Putamen (tissue), 1 donor: Measurements from ENCODE around the gene SLC34A3.

Experiments used
- DNase-seq: peaks from one replicate; pipeline ENCODE4 v3.0.0-alpha.2; 2016; ENCODE audit warnings: low spot score

Gene SLC34A3

DNA sequence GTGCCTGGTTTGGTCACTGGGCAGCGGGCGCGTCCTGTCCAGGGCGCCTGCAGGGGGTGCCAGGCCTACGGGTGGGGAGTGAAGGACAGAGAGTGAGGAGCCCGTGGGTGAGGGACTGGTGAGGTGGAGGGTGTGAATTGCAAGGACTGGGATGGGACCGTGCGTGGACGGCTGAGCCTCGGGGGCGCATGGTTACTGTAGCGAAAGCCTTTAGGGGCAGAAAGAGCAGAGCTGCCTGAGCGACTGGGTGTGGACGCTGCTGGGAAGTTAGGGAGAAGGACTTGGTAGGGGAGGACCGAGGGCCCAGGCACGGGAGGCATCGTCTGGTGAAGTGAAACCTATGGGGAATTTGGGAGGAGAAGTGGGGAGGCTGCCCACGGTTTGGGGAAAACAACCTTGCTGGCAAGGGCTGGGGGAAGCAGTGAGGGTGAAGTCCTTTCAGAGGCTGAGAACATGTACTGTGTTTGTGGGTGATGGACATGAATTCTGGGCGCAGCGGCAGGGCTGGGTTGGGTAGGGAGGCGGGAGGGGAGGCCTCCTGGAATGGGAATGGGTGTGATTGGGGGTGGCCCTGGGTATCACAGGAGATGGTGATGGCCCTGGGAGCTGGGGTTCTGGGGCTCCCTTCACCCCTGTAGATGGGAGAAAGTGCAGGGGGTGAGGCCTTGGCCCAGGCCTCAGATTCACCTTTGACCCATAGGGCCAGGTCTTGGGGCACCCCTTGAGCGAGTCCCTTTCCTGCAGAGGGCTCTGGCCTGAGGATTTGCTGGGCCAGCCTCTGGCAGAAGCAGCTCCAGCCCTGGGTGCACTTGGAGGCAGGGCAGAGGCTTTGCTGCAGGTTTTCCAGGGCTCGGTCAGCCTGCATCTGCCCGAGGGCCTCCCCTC, 45.1 kb downstream of the SLC34A3 start:
- no peak for DNase-seq

DNA sequence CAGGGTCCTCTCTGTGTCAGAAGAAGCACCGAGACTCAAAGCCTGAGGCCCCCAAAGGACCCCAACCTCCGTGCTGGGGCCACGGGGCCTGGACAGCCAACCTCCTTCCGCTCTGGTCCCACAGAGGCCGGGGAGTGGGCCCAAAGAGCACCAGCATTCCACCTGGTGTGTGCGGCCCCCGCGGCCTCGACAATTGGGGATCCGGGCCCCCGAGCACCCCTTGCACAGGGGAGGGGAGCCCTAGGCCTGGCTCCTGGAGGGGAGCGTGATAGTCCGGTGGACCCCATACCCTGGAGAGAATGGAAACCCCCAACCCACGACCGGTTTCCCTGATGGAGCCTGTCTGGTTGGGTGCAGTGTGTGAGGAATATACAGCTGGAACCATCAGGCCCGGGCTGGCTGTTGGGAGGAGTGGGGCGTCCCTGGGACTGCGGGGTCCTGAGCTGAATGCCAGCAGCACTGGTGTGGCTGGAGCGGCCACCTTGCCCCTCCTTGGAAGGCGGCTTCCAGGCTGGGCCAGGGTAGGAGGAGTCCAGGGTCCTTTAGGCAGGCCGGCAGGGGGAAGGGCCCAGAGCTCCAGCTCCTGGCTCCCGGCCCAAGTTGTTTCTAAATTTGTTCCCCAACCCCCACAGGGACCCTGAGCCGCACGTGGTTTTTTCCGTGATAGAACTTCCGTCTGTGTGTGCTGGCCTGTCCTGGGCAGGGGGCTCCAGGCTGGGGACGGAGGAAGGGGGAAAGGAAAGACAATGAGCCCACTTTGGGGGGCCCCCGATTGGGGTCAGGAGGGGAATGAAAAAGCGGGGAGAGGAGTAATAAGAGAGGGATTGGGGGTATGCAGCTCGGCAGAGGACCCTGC, 46.0 kb downstream of the SLC34A3 start:
- no peak for DNase-seq

DNA sequence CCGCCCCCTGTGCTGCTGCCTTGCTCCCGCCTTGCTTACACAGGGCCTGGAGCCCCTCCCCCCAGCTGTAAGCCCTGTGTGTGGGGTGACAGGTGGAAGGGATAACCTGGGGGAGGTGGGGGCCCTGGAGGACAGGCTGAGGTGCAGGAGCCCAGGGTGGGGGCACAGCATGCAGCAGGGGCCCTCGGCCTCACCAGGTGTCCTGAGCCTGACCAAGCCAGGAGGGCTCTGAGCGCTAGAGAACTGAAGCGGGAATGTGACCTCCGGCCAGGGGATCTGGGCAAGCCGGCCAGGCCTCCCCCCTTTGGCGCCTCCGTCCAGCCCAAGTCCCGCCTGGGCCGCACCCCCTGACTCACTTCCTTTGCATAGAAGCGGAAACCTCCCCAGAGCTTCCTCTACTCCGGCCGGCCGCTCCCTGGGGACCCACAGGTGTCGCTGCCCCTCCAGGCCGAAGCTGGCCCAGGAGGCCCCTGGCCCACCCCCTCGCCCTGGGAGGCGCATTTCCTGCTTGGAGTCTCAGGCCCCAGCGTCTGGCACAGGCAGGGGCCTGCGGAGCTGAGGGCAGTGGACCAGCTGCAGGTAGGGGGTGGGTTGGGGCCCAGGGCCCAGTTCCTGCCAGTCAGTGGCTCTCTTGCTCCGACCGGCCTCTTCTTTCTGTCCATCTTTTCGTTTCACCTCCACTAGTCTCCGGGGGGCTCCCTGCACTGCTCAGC, 46.8 kb downstream of the SLC34A3 start, which contains the start of gene TOR4A:
Gene TOR4A (plus strand): TSS at position 398 of the 713 bp plus-strand sequence. CDS start 964 bp downstream, outside the sequence.
- DNase-seq: no peak

DNA sequence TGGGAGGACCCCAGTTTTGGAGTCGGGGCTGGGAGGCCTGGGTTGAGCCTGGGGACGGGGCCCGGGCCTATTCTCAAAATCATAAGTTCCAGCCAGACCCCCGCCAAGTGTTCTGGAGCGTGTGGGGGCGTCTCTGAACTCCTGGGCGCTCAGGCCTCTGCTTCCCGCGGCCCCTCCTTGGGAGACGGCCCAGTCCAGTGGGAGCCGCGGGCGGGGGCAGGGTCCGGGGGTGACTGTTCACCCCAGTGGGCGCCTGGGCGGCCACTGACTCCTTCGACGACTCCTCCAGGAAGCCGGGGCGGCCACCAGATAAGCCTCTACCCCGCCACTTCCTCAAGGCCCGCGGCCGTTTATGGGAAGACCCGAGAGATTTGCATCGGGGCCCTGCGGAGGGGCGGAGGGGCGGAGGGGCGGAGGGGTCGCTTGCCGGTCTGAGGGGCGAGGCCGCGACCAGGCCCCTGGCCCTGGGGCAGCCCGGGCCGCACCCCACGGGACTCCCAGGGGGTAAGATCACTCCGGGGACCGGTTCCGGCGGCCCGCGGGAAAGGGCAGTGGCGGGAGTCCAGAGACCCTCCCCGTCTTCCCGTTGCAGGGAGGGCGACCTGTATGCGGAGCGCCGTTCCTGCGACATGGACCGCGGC, 47.5 kb downstream of the SLC34A3 start:
- no peak for DNase-seq

DNA sequence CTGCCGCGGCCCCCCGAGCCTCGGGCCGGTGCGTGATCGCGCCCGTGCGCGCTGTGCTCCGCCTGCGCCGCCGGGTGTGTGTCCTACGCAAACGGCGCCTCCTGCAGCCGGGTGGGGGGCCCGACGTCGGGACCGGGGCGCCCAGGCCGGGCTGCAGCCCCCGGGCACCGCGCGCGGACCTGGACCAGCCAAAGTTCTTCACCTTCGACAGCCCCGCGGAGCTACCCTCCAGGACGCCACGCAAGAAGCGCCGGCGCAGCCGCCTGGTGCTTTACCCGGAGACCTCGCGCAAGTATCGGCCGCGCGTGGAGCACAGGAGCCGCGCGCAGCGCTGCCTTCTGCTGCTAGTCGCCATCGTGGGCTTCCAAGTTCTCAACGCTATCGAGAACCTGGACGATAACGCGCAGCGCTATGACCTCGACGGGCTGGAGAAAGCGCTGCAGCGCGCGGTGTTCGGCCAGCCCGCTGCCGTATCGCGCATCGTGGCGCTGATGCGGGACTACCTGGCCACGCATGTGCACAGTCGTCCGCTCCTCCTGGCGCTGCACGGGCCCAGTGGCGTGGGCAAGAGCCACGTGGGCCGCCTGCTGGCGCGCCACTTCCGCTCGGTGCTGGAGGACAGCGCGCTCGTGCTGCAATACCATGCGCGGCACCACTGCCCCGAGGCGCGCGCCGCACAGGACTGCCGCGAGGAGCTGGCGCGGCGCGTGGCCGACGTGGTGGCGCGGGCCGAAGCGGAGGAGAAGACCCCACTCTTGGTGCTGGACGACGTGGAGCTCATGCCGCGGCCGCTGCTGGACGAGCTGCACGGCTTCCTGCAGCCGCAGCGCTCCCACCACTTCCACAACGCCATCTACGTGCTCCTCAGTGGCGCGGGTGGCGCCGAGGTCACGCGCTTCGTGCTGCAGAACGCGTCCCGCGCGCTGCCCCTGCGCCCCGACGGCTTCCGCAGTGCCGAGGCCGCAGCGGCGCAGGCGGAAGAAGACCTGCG, 48.3 kb downstream of the SLC34A3 start:
- DNase-seq: no peak

DNA sequence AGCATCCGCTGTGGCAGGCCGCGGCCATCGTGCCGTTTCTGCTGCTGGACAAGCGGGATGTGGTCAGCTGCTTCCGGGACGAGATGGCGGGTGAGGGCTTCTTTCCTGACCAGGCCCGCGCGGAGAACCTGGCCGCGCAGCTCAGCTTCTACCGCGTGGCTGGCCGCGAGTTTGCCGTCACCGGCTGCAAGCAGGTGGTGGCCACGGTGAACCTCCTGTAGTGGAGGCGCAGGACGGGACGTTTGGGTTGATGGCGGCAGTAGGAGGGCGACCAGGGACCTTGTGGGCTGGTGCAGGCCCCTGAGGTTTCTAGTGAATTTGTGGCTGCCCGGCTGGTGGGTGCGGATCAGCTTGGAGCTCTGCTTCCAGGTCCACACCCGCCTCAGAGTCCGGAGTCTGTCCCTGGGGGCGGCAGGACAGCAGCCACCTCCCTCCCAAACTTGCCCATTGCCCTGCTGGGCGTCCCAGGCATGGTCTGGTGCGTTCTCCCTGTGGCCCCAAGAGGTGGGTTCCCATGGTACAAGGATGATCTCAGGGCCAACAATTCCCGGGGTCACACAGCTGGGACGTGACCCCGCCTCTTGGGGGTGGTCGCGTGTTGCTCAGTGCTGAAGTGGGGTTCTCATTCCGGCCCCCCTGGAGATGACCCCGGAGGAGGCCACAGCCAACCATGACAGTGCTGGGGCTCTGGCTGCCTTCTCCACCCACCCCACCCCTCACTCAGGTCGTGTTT, 49.2 kb downstream of the SLC34A3 start:
- DNase-seq: no peak

DNA sequence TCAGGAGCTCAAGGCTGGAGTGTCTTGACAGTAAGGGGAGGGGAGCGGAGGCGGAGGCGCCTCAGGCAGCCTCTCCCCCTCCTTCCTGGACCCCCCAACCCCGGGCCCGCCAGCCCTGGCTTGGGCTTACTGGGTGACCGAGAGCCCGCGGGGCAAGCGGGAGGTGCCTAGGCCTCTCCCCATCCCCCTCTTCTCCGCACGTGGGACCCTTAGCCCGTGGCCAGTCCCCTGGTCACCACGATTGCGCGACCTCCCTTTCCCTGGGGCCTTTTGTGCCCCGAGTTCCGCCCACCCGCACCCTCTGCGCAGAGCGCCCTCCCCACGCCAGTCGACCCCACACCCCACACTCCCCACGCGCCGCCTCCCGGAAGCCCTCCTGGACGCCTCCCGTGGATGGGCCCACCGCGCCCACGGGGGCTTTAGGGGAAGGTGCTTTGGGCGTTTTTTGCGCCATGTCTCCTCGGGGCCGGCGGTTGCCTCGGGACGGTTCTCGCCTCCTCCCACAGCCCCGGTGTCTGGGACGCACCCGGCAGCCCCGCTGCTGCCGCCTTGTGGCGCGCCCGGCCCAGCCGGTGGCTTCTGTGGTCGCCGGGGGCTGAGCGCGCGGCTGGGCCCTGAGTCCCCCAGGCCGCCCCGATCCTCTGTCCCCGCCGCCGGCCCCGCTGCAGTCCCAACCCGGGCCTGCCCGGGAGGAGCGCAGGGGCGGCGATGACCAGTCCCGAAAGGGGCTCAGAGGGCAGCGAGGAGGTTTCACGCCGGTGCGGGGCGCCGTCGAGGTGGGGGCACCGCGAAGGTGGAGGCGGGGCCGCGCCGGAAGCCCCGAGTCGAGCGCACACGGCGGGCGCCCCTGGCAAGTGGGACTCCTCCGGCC, 50.0 kb downstream of the SLC34A3 start:
- DNase-seq: no peak

DNA sequence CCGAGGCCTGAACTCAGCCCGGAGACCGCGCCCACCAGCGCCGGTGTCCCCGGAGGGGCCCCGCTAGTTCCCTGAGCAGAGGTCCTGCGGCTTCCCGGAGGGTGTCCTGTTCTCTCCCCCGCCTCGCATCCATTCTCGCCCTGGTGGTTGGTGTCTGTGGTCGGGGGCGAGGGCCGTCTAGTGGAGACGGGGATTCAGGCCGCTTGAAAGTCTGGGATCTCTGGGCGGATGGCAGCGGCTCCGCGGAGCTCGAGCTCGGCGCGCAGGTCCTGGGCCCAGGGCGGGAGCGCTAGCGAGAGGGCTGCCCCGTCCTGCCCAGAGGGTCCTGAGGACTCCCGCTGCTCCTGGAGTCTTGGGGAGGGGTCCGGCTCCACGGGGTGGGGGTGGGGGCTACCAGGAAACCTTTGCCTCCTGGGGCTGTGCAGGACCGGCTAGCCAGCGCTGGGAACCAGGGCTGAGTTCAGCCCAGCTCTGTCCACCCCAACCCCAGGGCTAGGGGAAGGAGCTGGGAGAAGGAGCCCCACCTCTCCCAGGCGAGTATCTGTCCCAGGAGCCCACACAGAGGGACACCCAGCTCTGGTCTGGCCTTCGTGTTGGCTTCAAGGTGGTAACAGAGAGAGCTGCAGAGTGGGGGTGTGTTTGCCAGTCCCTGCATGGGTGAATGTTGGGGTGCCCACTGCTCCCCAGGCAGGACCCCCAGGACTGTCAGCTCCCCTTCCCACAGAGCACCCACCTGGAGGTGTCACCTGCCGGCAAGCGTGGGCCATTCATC, 50.8 kb downstream of the SLC34A3 start:
- DNase-seq: no peak
